Epithelial cell of esophagus (primary cell): ENCODE results near the gene SNX30.
"Not testable (repeated sequence)": the region's sequence is repeated elsewhere in the genome, so short reads cannot be mapped to it uniquely, and the experiment has no call there.

Experiments used
- DNase-seq: peaks from one replicate; pipeline ENCODE4 v3.0.0; 2010; ENCODE audit warnings: low read depth
- H3K4me3 ChIP-seq: 2 replicates; pipeline ENCODE4 v1.5.1; 2011; ENCODE audit warnings: mild to moderate bottlenecking, low read length, control low read depth
- TF ChIP-seq, protein P1 (sequence below): IDR thresholded peaks from 2 replicates; pipeline ENCODE4 v1.5.1; 2011; ENCODE audit warnings: low read depth, mild to moderate bottlenecking, low read length, control low read depth, inconsistent platforms; ENCODE audit not compliant: insufficient read depth; ENCODE audit errors: missing control alignments

The SNX30 gene

DNA sequence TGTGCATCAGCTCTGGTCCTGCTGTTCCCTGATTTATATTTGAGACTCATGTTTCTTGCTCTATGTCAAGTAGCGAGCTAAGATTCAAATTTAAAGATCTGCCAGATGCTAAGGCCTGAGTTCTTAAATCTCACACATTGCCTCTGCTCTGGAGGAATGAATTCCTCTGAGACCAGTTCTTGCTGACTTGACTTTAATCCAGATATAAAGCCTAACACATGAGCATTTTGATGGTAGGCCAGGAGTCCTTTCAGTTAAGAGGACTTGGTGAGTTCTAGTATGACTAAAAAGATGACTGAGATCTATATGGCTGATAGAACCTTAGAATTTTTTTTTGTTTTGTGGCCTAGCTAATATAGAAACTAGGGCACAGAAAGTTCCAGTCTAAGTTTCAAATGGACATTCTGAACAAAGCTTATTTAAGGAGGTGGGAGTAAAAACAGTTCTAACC, 31.3 kb upstream of the SNX30 start:
- H3K4me3 ChIP-seq, result no peak overlapping the region
- no peak for DNase-seq
- TF ChIP-seq, protein P1, sequence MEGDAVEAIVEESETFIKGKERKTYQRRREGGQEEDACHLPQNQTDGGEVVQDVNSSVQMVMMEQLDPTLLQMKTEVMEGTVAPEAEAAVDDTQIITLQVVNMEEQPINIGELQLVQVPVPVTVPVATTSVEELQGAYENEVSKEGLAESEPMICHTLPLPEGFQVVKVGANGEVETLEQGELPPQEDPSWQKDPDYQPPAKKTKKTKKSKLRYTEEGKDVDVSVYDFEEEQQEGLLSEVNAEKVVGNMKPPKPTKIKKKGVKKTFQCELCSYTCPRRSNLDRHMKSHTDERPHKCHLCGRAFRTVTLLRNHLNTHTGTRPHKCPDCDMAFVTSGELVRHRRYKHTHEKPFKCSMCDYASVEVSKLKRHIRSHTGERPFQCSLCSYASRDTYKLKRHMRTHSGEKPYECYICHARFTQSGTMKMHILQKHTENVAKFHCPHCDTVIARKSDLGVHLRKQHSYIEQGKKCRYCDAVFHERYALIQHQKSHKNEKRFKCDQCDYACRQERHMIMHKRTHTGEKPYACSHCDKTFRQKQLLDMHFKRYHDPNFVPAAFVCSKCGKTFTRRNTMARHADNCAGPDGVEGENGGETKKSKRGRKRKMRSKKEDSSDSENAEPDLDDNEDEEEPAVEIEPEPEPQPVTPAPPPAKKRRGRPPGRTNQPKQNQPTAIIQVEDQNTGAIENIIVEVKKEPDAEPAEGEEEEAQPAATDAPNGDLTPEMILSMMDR, result no peak

DNA sequence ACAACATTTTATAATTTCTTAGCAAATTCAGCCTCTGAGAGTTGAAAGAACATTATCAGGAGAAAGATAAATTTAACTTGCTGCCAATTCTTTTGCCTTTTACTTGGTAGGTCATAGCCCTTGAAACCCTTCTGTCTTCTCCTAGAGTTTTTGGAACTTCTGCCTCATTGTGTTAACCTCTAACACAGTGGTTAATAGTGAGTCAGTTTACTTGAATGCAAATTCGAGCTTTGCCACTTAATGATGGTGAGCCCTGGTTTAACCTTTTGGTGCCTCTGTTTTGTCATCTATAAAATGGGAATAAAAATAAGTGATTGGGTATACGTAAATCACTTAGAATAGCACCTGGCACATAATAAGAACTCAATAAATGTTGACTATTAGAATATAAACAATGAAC, 30.9 kb upstream of the SNX30 start:
- DNase-seq, result no peak
- TF ChIP-seq, protein P1, result no peak
- no peak overlapping the region for H3K4me3 ChIP-seq

DNA sequence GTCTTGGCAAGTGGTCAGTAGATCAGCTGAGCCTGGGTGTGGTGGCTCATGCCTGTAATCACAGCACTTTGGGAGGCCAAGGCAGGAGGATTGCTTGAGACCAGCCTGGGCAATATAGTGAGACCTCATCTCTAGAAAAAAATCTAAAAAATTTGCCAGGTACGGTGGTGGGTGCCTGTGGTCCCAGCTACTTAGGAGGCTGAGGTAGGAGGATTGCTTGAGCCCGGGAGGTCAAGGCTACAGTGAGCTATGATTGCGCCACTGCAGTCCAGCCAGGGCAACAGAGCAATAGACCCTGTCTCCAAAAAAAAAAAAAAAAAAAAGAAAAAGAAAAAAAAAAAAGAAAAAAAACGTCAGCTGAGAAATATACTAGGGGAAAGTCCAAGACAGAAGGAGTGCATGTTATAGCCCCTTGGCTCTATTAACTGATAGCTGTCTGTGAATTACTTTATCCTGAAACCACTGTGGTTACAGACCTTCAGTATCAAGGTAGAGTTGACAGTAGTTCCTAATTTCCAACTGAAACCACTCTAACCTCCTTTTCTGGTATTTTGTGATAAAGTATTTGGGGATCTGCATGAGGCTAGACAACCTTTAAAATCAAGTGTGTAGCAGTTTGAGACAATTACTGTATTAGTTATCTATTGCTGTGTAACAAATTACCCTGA, 30.3 kb upstream of the SNX30 start:
- TF ChIP-seq, protein P1, result no peak
- H3K4me3 ChIP-seq, result no peak overlapping the region
- DNase-seq, result no peak

DNA sequence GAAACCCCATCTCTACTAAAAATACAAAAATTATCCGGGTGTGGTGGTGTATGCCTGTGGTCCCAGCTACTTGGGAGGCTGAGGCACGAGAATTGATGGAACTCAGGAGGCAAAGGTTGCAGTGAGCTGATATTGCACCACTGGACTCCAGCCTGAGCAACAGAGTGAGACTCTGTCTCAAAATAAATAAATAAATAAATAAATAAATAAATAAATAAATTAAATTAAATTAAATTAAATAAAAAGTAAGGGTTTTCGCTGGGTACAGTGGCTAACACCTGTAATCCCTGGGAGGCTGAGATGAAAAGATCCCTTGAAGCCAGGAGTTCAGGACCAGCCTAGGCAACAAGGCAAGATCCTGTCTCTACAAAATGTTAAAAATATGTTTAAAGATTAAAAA, 27.8 kb upstream of the SNX30 start:
- H3K4me3 ChIP-seq, DNase-seq: not testable (repeated sequence)

DNA sequence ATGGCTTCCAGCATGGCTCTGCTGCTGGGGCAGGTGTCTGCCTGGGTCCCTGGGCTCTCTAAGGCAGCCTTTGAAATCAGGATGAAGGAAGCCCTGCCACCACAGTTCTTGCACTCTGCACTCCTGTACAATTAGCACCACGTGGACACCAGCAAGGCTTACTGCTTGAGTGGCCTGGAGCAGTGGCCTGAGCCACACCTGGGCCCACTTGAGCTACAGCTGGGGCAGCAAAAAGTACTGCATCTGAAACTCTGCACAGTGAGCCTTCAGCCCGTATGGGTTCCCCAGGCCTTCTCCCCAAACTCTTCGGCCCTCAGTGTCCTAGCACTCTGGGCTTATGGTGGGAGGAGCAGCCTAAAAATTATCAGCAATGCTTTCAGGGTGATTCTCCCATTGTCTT, 24.6 kb upstream of the SNX30 start:
- TF ChIP-seq, protein P1, result no peak
- DNase-seq, result no peak
- H3K4me3 ChIP-seq, result no peak overlapping the region

DNA sequence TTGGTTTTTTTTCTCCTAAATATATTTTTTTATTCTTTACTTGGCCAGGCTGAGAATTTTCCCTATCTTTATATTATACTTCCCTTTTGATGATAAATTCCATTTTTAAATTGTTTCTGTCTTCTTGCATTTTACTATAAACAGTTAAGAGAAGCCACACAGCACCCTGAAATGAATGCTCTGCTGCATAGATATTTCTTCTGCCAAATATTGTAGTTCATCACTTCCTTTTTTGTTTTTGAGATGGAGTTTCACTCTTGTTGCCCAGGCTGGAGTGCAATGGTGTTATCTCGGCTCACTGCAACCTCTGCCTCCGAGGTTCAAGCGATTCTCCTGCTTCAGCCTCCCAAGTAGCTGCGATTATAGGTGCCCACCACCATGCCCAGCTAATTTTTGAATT, 24.1 kb upstream of the SNX30 start:
- H3K4me3 ChIP-seq, result no peak overlapping the region
- no peak for DNase-seq
- TF ChIP-seq, protein P1, result no peak

DNA sequence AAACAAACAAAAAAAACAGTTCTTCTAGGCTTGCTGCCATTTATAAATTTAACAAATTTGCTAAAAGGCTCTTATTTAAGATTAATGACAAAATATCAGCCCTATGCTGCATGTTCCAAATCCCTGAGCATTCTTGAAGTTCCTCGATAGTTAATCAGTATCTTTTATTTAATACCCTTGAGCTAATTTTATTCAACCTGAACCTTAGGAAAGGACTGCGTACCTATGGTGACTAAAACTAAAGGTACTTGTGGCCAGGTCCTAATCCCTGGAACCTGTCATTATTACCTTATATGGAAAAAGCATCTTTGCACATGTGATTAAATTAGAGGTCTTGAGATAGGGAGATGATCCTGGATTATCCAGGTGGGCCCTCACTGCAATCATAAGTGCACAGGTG, 22.2 kb upstream of the SNX30 start:
- no peak overlapping the region for H3K4me3 ChIP-seq
- TF ChIP-seq, protein P1, result no peak
- DNase-seq, result no peak
